GM12873 (cell line): ENCODE measurements around the gene TRIM44.

ENCODE experiments used
- CTCF ChIP-seq: IDR thresholded peaks from 2 replicates; pipeline ENCODE4 v1.5.1; 2012; ENCODE audit warnings: low read depth, mild to moderate bottlenecking, moderate library complexity, low read length, control low read depth; ENCODE audit not compliant: insufficient read depth; ENCODE audit errors: missing control alignments

Gene TRIM44

DNA sequence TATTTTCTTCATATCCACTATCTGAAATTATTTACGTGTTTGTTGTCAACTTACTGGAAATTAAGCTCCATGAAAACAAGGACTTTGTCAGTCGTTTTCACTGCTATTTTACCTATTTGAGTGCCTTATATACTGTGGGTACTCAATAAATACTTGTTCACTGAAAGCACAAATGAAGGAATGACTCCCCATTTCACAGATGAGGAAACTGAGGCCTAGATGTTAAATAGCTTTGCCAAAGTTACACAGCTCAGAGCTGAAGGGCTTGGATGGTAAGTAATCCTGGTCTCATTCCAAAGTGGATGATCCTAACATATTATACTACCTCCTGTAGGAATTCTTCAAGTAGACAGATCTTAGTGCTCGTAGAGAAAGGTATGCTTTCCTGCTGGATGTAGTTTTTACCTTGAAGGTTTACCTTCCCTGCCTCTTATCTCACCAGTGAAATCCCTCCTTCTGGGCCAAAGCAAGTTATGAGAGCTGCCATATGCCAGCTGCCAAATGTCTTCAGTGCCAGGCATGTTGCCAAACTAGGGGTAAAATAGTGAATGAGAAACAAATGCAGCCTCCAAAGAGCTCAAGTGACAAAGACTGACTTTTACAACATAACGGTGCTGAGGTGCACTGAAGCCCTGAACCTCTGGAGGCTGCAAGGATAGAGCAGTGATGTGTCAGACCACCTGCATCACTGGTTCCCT is 129.7 kb downstream of the TRIM44 start:
- TF ChIP-seq CTCF, result no peak

DNA sequence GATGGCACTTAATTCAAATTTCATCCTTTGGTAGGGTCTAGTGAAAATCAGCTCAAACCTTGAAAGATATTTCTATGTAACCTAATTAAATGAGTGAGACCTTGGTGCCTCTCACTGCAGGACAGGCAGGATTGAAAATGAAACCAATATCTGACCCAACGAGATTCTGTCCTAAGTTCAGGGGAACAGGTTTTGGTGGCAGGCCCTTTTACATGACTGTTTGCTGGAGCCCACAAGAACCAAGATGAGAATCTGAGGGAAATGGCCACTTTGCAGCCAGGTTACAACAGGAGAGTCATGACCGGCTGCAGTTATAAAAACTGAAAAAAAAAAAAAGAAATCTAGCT is 130.2 kb downstream of the TRIM44 start:
- no peak for TF ChIP-seq CTCF

DNA sequence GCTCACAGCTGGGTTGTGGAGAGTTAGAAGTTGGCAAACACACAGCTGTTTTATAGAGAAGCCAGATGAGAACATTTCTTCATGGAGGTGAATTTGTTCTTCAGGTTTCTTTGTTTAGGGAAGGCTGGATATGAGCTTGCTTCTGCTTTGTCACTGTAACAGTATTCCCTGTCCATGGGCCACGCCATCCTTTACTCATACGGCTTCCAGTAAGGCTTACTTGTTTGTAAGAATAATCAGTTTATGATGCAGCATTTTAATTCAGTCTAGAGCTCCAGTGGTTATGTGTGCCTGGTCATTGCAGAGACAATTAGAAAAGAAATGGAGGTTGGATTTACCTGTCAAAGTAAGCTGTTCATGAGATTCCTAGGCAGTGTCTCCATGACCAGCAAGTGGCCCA is 131.8 kb downstream of the TRIM44 start:
- TF ChIP-seq CTCF, result no peak

GRCh38 chr11:35794850-35795249 is 132.3 kb downstream of the TRIM44 start:
- TF ChIP-seq CTCF, result no peak

DNA sequence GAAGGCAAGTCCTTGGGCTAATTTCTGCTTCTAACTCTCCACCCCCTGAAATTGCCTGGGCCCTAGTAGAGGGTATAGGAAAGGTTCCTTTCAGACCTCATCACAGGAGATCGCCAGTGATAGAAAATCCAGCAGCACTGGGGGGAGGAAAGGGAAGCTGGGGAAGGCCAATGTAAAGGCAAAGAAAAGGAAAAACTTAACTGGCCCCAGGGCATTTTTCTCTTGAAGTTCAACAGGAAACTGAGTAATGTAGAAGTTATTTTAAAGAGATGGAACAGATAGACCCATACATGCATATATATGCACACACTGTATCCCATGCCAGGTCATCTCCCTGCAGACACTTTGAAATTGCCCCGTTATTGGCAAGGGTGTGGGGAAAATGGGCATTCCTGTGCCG is 134.0 kb downstream of the TRIM44 start:
- TF ChIP-seq CTCF, result no peak

DNA sequence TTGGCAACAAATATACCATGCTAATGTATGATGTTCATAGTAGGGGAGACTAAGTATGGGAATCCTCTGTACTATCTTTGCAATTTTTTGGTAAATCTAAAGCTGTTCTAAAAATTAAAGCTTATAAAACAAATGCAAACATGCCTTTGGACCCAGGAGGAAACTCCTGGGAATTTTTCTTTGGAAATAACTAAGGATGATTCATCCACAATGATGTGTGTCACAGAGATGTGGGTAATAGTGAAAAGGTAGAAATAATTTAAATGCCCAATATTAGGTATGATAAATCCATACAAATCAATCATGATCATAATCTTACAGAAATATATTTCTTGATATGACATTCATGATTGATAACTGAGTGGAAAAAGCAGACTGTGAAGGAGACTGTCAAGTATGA is 135.8 kb downstream of the TRIM44 start:
- TF ChIP-seq CTCF, result no peak

DNA sequence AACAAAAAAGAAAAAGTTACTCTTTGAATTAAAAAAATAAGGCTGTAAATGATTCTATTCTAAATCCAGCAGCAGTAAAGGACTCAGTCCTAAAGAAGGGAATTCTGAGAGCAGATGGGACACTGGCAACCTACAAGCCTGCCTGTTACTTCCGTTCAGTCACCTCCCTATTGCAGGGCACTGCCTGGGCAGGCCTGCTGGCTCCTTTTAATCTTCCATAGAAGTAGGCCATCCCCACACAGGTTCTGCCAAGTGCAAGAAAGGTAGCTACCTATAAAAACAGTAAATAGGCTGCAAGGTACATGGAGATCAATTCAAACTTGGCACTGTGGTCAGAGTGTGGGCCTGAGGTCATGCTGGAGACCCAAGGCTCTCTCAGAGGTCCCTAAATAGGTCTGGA is 136.4 kb downstream of the TRIM44 start:
- no peak for TF ChIP-seq CTCF
